Measurements from ENCODE around the gene PET100. TPM values are rescaled to one million over a fixed set of nuclear protein-coding genes. Genes with fewer than 3 reads are reported as not detected.
"Not testable (repeated sequence)": the region's sequence is repeated elsewhere in the genome, so short reads cannot be mapped to it uniquely, and the experiment has no call there.

Gene PET100
- polyA plus RNA-seq, 5 donors: 79.6 to 108 (median 93.7) TPM

DNA sequence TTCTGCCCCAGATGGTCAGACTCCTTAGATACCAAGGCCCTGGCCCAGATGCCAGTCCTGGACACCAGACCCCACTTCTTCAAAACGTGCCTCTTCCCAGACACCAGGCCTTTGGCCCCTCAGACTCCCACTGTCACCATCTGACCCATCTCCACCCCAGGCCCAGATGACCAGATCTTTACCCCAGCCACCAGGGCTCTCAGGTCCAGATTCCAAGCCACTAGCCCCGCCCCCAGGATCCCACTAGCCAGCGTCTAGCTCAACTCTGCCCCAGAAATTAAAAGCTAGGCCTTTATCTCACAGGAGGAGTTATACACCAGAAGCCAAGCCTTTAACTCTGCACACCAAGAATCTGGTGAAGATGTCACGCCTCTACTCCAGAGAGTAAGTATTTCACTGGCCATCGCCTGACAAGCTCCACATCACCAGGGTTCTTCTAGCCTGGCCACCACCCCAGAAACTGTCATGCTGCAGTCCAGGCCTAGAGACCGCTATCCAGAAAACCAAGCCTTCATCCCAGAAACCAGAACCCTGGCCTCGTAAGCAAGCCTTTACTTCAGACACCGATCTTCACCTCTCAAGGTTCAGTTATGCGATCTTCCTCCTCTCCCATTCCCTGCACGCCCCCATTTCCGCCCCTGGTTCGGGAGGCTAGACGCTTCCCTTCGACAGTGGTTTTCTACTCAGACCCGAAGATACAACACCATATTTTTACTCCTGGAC is 843 bp upstream of the PET100 start:
- DNase-seq: no peak

- no peak for DNase-seq
These were observed 2.0 kb downstream of the PET100 start for GRCh38 chr19:7631577-7631976.

- DNase-seq: no peak
These were observed 3.0 kb downstream of the PET100 start for GRCh38 chr19:7632340-7633203.

DNA sequence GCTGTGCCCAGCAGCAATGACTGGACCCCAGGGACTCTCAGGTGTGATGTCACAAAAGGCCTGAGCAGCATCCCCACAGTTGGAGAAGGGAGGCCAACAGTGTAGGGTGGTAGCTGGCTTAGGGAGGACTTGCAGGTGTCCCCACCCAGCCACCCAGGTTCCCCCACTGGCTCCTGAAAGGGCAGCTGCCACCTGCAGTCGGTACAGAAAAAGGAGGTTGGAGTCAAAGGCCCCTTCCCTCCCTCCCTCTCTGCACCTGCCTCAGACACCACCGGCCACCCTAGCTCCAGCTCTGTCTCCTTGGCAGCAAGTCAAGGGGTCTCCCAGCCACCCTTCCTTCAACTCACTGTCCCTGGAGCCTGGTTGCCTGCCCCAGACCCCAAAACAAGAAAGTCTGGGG is 4.1 kb downstream of the PET100 start, which contains the start of gene PCP2:
TSS of gene PCP2 (minus strand) at position 22 of the 400 bp plus-strand sequence. CDS start 262 bp downstream, outside the sequence.
- DNase-seq: no peak

- no peak for DNase-seq
These were observed 6.1 kb downstream of the PET100 start for GRCh38 chr19:7635670-7636069.

GRCh38 chr19:7636317-7636690 is 6.7 kb downstream of the PET100 start:
- no peak for DNase-seq

DNA sequence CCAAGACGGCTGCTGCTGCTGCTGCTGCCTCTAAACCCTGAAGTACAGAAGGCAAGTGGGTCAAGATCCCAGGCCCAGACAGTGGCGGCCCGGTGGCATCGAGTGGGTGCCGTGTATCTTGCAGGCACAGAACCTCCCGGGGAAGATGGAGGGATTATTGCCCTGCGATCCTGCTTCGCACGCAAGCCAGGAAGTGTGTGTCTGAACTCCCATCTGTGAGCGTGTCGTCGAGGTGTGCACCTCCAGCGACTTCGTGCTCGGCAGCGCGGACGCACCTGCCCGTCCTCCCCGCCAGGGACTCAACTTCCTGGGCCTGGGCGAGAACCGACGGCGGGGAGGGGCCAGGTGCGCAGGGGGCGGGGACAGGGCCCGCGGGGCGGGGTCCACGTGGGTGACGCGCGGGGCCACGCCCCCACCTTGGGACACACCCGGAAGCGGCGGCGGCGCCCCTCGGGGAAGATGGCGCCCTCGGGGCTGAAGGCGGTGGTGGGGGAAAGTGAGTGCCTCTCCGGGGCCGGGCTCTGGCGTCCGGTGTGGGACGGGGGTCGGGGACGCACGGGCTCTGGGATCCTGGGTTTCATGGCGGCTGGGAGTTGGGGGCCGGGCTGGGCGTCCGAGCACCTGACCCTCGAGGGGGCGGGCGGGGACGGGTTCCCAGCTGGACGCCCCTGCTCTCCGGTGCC is 7.2 kb downstream of the PET100 start, which contains the start of gene STXBP2:
TSS of gene STXBP2 (plus strand) at position 420 of the 683 bp plus-strand sequence. CDS start at position 460, 40 bp downstream.
- peak in 1 of 2 donors; percentile 47 for DNase-seq

DNA sequence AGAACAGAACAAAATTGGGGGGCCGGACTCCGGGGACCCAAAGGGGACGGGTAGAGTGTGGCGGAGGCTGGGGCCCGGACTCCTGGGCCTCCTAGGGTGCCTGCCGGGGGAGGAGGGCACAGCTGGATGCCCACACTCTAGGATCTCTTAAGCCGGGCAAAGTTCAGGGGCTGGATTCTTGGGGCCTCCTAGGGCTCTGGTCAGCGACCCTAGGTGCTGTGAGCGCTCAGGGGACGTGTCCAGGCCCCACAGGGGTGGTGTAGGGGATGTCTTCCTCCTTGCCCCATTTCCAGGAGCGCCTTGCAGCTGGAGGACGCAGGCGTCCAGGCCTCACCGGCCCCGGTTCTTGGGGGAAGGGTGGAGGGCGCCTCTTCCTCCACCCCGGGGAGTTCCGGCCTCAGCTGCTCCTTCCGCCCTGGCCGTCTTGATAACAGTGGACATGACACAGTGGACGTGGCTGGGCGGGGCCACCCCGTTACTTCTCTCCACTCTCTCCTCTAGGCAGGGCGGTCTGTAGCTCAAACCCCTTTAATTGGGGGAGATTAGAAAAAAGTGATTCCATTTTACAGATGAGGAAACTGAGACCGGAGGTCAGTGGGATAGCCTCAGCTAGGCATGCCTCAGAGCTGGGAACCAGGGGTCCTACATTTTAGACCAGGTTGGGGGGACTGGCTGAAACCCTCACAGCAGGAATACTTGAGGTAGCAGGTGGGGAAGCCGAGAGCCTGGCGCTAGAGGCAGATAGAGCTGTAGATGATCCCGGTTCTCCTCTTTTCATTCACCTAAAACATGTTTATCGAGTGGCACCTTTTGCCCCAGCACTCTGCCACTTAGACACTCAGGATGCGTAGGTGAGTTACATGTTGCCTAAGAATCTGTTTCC is 8.0 kb downstream of the PET100 start:
- no peak for DNase-seq

DNA sequence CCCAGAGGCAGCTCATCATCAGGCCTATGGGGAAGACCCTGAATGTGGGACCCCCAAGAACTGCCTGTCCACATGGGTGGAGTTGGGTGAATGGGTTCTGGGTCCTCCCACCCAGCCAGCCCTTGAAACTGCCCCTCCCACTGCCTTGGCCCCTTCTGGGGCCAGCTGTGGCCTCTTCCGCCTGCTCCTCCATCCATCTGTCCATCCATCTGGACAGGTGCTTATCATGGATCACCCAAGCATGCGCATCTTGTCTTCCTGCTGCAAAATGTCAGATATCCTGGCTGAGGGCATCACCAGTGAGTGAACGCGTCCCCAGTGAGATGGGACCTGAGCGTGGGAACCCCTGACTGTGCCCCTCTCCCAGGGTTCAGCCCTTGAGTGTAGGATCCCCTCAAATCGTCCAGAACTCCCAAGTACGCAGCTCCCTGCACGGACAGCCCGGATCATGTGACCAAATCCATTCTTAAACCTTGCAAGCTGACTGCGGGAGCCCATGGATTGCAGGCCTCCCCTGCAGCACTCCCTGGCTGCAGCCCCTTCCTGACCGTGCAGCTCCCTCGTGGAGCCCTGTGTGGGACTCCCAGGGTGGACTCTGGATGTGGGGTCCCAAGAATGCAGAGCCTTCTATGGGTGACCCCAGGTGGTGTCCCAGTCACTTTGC is 9.3 kb downstream of the PET100 start:
- DNase-seq: no peak

DNA sequence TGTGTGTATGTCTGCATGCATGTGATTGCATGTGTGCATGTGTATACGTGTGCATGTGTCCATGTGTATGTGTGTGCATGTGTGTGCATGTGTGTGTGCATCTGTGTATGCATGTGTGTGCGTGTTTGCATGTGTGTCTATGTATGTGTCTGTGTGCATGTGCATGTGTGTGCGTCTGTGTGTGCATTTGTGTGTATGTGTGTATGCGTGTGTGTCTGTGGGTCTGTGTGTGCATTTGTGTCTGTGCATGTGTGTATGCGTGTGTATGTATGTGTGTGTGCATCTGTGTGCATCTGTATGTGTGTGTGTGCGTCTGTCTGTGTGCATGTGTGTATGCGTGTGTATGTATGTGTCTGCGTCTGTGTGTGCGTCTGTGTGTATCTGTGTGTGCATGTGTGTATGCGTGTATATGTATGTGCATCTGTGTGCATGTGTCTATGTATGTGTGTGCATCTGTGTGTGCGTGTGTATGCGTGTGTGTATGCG is 10.3 kb downstream of the PET100 start:
- DNase-seq: no peak

GRCh38 chr19:7640803-7641202 is 11.2 kb downstream of the PET100 start:
- DNase-seq: no peak

DNA sequence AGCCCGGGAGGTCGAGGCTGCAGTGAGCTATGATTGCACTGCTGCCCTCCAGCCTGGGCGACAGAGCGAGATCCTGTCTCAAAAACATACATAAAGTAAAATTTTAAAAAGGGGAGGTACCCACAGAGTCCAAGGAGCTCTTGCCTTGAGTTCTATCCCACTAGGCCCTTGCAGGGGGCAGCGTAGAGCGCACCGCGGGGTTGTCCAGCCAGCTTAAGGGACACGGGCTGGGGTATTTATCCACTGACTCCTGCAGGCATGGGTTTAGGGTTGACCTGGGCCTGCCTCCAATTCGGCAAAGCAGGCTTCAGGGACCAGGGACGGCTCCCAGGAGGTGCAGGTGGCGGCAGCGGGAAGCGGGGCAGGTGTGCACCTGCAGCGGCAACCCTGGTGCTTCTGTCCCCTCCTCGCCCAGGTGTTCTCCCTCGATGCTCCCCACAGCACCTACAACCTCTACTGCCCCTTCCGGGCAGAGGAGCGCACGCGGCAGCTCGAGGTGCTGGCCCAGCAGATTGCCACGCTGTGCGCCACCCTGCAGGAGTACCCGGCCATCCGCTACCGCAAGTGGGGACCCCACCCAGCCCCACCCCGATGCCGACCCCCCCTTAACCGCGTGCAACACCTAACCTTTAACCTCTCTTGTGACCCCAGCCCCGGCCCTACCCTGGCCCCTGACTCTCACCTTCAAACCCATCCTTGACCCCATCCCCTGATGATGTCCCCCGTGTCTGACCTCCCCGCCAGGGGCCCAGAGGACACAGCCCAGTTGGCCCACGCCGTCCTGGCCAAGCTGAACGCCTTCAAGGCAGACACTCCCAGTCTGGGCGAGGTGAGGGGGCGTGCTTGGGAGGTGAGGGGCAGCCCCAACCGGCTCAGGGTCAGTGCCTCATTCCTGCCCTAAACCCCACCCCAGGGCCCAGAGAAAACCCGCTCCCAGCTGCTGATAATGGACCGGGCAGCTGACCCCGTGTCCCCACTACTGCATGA is 12.0 kb downstream of the PET100 start:
- no peak for DNase-seq

DNA sequence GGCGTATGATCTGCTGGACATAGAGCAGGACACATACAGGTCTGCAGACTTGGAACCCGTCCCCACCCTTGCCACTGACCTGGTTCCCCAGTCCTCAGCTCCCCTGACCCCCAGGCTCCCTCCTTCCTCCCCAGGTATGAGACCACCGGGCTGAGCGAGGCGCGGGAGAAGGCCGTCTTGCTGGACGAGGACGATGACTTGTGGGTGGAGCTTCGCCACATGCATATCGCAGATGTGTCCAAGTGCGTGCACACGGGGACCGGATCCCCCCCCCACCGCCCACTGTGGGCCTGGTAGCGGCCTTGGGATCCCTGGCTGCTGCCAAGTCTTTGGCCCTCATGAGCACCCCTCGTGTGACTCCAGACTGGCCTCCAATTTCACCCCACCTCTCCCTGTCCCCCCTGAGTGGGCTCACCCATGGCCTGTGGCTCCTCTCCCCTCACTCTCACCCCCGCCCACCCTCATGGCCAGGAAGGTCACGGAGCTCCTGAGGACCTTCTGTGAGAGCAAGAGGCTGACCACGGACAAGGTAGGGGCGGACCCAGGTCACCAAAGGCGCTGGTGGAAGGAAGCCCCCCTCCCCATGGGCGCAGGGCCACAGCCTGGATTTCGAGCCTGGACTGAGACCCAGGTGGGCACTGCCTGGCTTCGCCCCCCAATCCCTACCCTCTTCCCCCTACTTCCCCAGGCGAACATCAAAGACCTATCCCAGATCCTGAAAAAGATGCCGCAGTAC is 12.9 kb downstream of the PET100 start:
- no peak for DNase-seq

- DNase-seq: no peak
These were observed 13.4 kb downstream of the PET100 start for GRCh38 chr19:7643031-7643415.

DNA sequence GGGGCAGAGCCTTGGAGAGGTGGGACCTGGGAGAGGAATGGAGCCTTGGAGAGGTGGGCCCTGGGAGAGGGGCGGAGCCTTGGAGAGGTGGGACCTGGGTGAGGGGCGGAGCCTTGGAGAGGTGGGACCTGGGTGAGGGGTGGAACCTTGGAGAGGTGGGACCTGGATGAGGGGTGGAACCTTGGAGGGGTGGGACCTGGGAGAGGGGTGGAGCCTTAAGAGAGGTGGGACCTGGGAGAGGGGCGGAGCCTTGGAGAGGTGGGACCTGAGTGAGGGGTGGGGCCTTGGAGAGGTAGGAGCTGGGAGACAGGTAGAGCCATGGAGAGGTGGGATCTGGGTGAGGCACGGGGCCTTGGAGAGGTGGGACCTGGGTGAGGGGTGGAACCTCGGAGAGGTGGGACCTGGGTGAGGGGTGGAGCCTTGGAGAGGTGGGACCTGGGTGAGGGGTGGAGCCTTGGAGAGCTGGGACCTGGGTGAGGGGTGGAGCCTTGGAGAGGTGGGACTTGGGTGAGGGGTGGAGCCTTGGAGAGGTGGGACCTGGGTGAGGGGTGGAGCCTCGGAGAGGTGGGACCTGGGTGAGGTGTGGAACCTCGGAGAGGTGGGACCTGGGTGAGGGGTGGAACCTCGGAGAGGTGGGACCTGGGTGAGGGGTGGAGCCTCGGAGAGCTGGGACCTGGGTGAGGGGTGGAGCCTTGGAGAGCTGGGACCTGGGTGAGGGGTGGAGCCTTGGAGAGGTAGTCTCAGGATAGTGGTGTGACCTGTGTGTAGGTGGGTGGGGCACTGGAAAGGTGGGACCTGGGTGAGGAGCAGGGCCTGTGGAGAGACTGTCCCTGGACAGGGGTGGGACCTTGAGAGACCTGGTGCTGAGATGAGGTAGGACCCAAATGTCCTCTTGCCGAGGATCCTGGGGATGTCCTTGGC is 14.3 kb downstream of the PET100 start:
- not testable (repeated sequence) for DNase-seq

DNA sequence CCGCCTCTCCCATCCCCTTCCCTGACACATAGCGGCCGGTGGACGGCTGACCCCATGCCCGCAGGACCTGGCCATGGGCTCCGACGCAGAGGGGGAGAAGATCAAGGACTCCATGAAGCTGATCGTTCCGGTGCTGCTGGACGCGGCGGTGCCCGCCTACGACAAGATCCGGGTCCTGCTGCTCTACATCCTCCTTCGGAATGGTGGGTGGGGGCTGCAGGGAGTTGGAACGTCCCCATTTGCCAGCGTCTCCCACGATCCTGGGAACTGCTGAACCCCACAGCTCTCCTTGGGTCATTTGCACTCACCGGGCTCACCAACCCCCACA is 14.9 kb downstream of the PET100 start:
- no peak for DNase-seq

DNA sequence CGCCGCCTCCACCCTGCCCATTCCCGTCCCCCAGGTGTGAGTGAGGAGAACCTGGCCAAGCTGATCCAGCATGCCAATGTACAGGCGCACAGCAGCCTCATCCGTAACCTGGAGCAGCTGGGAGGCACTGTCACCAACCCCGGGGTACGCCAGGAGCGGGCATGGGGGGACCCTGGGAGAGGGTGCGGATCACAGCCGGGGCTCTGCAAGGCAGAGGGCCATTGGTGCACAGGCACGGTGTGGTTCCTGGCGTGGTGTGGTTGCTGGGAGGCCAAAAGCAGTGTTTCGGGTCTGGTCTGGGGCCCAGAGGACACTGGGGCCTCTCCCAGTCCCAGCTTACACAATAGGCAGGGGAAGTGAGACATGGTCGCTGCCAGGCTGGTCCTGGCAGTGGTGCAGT is 15.6 kb downstream of the PET100 start:
- DNase-seq: no peak
